Measurements from ENCODE around the gene UBAC2. TPM values are rescaled to one million over a fixed set of nuclear protein-coding genes. Genes with fewer than 3 reads are reported as not detected.
A peak's percentile ranks its signal among the peaks of the same experiment; 100 is the strongest.

Gene UBAC2
- total RNA-seq, 1 donor from 2014 or later: 61.2 TPM

DNA sequence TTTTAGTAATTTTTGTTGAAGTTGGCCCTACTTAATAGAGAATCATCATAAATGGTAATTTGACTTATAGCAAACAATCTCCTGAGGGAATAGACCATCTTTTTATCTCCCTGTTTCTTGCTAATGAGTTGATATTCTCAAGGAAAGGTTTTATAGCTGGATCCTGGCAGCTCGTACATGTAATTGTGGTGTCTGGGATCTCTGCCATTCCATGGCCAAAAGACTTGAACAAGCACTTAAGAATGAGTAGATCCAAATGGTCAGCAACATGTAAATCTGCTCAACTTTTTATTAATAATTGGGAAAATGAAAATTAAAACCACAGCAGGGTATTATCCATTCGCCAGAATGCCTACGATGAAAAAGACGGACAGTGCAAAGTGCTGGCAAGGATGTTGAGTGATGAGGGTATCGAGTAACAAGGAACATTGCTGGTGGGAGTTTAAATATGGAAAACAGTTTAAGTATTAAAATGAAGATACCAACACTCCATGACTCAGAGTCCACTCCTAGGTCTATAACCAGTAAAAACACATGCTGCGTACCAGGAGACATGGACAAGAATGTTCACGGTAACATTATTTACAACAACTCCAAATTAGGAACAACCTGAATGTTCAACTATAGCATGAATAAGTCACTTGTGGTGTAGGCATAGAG lies 62.6 kb downstream of the UBAC2 start:
- intact Hi-C loops (cut with DNase I): no loop called here

GRCh38 chr13:99264051-99264450 lies 63.4 kb downstream of the UBAC2 start:
- no peak for DNase-seq (ENCODE audit: low spot score)
- intact Hi-C loops (cut with DNase I): loop anchor here (2.0 kb wide), 1 partner anchor 87 kb away; no protein-coding TSS in a partner anchor

More for the DNA sequence above, 62.6 kb downstream of the UBAC2 start:
- DNase-seq (ENCODE audit: low spot score): no peak

GRCh38 chr13:99265162-99265800 lies 64.6 kb downstream of the UBAC2 start:
- intact Hi-C loops (cut with DNase I): loop anchor here (2.0 to 5.0 kb wide), 2 partner anchors 63 to 88 kb away; partner anchors contain the start of gene UBAC2
- no peak for DNase-seq (ENCODE audit: low spot score)

- no peak for DNase-seq (ENCODE audit: low spot score)
- intact Hi-C loops (cut with DNase I): loop anchor here (2.0 to 5.0 kb wide), 2 partner anchors 64 to 89 kb away; partner anchors contain the start of gene UBAC2
Measured at GRCh38 chr13:99265821-99266426, 65.3 kb downstream of the UBAC2 start.

DNA sequence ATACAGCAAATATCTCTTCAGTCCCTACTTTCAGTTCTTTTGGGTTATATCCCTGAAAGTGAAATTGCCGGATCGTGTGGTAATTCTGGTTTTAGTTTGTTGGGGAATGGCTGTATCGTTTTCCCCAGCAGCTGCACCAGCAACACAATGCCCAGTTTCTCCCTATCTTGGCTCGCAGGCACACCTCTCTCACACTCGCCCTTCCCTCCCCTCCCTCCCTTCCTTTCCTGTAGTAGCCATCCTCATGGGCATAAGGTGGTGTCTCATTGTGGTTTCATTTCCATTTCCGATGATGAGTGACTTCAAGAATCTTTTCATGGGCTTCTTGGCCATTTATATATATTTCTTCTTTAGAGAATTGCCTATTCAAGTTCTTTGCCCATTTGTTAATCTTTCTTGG lies 66.2 kb downstream of the UBAC2 start:
- intact Hi-C loops (cut with DNase I): loop anchor here (5.0 kb wide), 1 partner anchor 65 kb away; the partner anchor contains the start of gene UBAC2
- no peak for DNase-seq (ENCODE audit: low spot score)

GRCh38 chr13:99267927-99268326 lies 67.3 kb downstream of the UBAC2 start:
- DNase-seq (ENCODE audit: low spot score): no peak
- intact Hi-C loops (cut with DNase I): loop anchor here (2.0 to 5.0 kb wide), 2 partner anchors 66 to 169 kb away; partner anchors contain the start of gene UBAC2

GRCh38 chr13:99268822-99269221 lies 68.2 kb downstream of the UBAC2 start:
- intact Hi-C loops (cut with DNase I): loop anchor here (2.0 to 5.0 kb wide), 2 partner anchors 67 to 168 kb away; partner anchors contain the start of gene UBAC2
- no peak for DNase-seq (ENCODE audit: low spot score)

- DNase-seq (ENCODE audit: low spot score): no peak
- intact Hi-C loops (cut with DNase I): loop anchor here (2.0 to 5.0 kb wide), 2 partner anchors 67 to 167 kb away; partner anchors contain the start of gene UBAC2
Measured at GRCh38 chr13:99269627-99270241, 69.1 kb downstream of the UBAC2 start.

DNA sequence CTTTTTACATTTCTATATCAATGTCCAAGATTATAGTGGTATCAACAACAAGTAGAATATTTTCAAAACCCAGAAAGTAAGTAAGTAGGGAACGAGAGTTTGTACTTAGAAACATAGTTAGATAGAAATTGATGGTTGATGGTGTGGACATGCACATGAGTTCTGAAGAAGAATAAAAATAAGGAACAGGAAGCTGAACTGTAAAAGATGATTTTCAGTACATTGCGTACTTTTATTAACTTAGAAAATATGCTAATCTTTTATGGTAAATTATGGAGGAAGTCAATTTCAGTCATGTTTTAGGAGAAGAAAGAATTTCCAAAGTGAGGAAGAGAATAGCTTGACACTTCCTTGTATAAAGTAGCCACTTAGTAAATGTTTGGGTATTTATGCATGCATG lies 69.9 kb downstream of the UBAC2 start:
- intact Hi-C loops (cut with DNase I): no loop called here
- DNase-seq (ENCODE audit: low spot score): no peak

GRCh38 chr13:99271249-99271648 lies 70.6 kb downstream of the UBAC2 start:
- intact Hi-C loops (cut with DNase I): no loop called here
- no peak for DNase-seq (ENCODE audit: low spot score)

DNA sequence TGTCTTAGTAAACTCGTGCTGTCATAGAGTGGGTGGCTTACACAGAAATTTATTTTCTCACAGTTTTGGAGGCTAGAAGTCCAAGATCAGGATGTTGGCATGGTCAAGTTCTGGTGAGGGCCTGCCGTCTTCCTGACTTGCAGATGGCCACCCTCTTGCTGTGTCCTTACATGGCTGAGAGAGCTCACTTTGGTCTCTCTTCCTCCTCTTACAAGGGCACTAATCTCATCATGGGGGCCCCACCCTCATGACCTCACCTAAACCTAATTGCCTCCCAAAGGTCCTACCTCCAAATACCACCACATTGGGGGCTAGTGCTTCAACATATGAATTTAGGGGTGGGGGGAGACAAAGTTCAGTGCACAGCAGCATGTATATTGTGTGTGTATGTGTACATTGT lies 71.8 kb downstream of the UBAC2 start:
- intact Hi-C loops (cut with DNase I): no loop called here
- no peak for DNase-seq (ENCODE audit: low spot score)

DNA sequence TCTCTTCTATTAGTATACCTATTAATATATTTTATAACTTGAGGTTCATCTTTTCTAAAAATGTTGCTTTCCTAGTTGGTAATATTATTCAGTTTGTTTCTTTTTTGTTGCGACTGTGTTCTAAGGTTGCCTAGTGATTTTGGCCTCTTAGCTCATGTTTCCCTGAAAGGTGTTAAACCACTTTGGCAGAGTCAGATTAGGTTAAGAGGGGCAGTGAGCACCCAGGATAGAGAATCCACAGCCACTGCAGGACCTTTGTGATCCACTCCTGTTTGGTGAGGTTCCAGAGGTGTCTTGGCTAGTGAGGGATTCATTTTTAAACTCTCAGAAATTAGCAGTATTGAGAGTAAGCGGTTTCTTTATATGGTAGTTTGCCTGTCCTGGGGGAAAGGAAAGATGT lies 72.5 kb downstream of the UBAC2 start:
- intact Hi-C loops (cut with DNase I): no loop called here
- no peak for DNase-seq (ENCODE audit: low spot score)

- DNase-seq (ENCODE audit: low spot score): no peak
- intact Hi-C loops (cut with DNase I): no loop called here
Measured at GRCh38 chr13:99275093-99275469, 74.4 kb downstream of the UBAC2 start.

- intact Hi-C loops (cut with DNase I): no loop called here
- no peak for DNase-seq (ENCODE audit: low spot score)
Measured at GRCh38 chr13:99276706-99277105, 76.1 kb downstream of the UBAC2 start.

GRCh38 chr13:99277629-99278028 lies 77.0 kb downstream of the UBAC2 start:
- intact Hi-C loops (cut with DNase I): no loop called here
- no peak for DNase-seq (ENCODE audit: low spot score)

DNA sequence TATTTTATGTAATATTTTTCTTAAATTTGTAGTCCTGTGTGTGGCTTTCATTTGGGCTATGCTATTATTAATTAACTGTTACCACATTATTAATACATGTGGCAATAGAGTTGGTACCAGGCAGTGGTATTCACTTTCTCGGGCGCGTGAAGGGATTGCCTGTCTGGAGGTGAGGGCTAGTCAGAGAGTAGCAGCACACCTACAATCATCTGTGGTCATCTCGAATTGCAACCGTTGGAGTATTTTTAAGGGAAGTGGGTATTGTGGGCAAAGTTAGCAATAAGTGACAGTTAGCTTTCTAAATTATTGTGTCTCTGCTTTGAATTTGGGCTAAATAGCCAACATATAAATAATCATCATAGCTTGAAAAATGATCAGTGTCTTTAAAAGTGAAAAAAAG lies 77.5 kb downstream of the UBAC2 start:
- no peak for DNase-seq (ENCODE audit: low spot score)
- intact Hi-C loops (cut with DNase I): no loop called here

DNA sequence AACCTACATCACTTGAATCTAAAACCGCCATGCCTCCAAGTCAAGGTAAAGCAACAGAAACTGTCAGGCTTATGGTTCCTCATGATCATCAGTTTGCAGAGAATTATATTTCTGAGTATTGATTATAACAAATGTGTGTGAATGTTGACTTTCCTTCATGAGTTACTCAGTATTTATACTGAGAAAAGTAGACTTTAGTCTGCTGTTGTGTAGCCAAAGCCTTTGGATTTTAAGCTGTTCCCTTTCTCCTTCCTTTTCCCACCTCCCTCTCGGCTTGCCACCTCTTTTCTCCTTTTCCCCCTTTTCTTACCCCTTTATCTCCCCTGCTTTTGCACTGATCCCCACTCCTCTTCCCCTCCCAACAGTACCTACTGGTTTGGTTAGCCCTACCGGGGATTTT lies 78.2 kb downstream of the UBAC2 start:
- intact Hi-C loops (cut with DNase I): no loop called here
- DNase-seq (ENCODE audit: low spot score): no peak

GRCh38 chr13:99279637-99280036 lies 79.0 kb downstream of the UBAC2 start:
- intact Hi-C loops (cut with DNase I): no loop called here
- DNase-seq (ENCODE audit: low spot score): no peak

GRCh38 chr13:99280166-99280565 lies 79.5 kb downstream of the UBAC2 start:
- intact Hi-C loops (cut with DNase I): no loop called here
- DNase-seq (ENCODE audit: low spot score): no peak

GRCh38 chr13:99281811-99282263 lies 81.2 kb downstream of the UBAC2 start:
- intact Hi-C loops (cut with DNase I): no loop called here
- DNase-seq (ENCODE audit: low spot score): peak; percentile 86

Measured in cardiac septum (tissue), 1 donor.